Measurements from ENCODE around the gene GAPT. TPM values are rescaled to one million over a fixed set of nuclear protein-coding genes. Genes with fewer than 3 reads are reported as not detected.

GAPT gene
- total and polyA plus RNA-seq, 2 experiments from 2014 or later, result not detected

GRCh38 chr5:58543723-58544122, 52.5 kb downstream of the GAPT start:
- no peaks in the 10 kb centered on the region for H3K36me3 ChIP-seq
- DNase-seq (ENCODE audit: low read depth in 1 of 2, low spot score in 1 of 2), result no peak
- no peak overlapping the region for H3K4me3 ChIP-seq
- H3K27me3 ChIP-seq, result no peaks in the 10 kb centered on the region
- no peaks in the 10 kb centered on the region for H3K9me3 ChIP-seq (ENCODE audit: low read depth)
- no peaks in the 10 kb centered on the region for H3K4me1 ChIP-seq (ENCODE audit: low read depth)
- no peak overlapping the region for H3K27ac ChIP-seq
- TF ChIP-seq CTCF (IDR thresholded peaks at IDR 0.05; ENCODE audit: low read depth, low read length), result no peak

GRCh38 chr5:58544195-58544594, 53.0 kb downstream of the GAPT start:
- Histone ChIP-seq H3K4me3 (no peak overlapping the region), H3K27me3 (no peaks in the 10 kb centered on the region), H3K36me3 (no peaks in the 10 kb centered on the region), H3K4me1 (ENCODE audit: low read depth) (no peaks in the 10 kb centered on the region), H3K27ac (no peak overlapping the region), H3K9me3 (ENCODE audit: low read depth) (no peaks in the 10 kb centered on the region)
- no peak for DNase-seq (ENCODE audit: low read depth in 1 of 2, low spot score in 1 of 2)
- no peak for TF ChIP-seq CTCF (IDR thresholded peaks at IDR 0.05; ENCODE audit: low read depth, low read length)

- H3K4me1 ChIP-seq (ENCODE audit: low read depth), result no peaks in the 10 kb centered on the region
- H3K27me3 ChIP-seq, result no peaks in the 10 kb centered on the region
- no peaks in the 10 kb centered on the region for H3K36me3 ChIP-seq
- H3K9me3 ChIP-seq (ENCODE audit: low read depth), result no peaks in the 10 kb centered on the region
- no peak overlapping the region for H3K27ac ChIP-seq
- TF ChIP-seq CTCF (IDR thresholded peaks at IDR 0.05; ENCODE audit: low read depth, low read length), result no peak
- H3K4me3 ChIP-seq, result no peak overlapping the region
- no peak for DNase-seq (ENCODE audit: low read depth in 1 of 2, low spot score in 1 of 2)
Observed at GRCh38 chr5:58544926-58545325, 53.7 kb downstream of the GAPT start.

- no peaks in the 10 kb centered on the region for H3K4me1 ChIP-seq (ENCODE audit: low read depth)
- no peak overlapping the region for H3K4me3 ChIP-seq
- no peaks in the 10 kb centered on the region for H3K36me3 ChIP-seq
- H3K27me3 ChIP-seq, result no peaks in the 10 kb centered on the region
- H3K27ac ChIP-seq, result no peak overlapping the region
- H3K9me3 ChIP-seq (ENCODE audit: low read depth), result no peaks in the 10 kb centered on the region
- no peak for TF ChIP-seq CTCF (IDR thresholded peaks at IDR 0.05; ENCODE audit: low read depth, low read length)
- DNase-seq (ENCODE audit: low read depth in 1 of 2, low spot score in 1 of 2), result no peak
Observed at GRCh38 chr5:58545912-58546311, 54.7 kb downstream of the GAPT start.

Other genes with a start within 250 kb of the GAPT start
- 130 and 147 TPM in 2 replicates for gene PLK2, start 31.3 kb upstream of the GAPT start, total RNA-seq
- 25.1 and 34.2 TPM in 2 replicates for gene PLK2, start 31.3 kb upstream of the GAPT start, polyA plus RNA-seq
- 0.69 and 1.8 TPM in 2 replicates for gene RAB3C, start 91.6 kb downstream of the GAPT start, total RNA-seq
- gene RAB3C, start 91.6 kb downstream of the GAPT start, polyA plus RNA-seq, result 0.32 and 1.1 TPM in 2 replicates